GM19240 (cell line): ENCODE results near the gene GNG7.
"Not testable (repeated sequence)": the region's sequence is repeated elsewhere in the genome, so short reads cannot be mapped to it uniquely, and the experiment has no call there.

Experiments used
- DNase-seq: peaks from one replicate; pipeline ENCODE4 v3.0.0; 2011; ENCODE audit warnings: low spot score; ENCODE audit not compliant: insufficient read length

GNG7 gene

DNA sequence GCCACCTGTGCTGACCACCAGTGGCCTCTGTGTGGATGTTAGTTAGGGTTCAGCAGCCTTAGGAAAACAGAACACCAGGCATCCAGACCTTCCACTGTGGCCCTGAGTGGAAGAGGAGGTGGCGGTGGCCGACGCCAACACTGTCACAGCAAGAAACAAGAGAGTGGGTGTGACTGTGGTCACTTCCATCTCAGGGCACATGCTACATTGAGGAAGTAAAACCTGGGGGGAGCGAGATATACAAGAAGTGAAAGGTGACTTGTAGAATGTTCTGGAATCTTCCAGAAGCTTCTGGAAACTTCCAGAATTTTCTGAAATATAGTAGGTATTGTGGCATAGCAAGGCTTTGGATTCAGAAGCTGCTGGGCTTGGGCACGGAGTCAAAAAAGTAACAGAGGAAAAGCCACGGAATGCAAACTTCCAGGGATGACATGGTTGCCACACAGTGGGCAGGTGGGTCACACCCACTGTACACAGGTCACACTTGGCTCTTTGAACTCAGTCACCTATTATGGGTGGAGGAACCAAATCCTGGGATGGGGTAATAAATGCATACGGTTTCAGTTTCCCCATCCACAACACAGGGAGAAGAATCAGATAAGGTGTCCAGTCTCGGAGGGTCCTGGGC, 24.3 kb downstream of the GNG7 start:
- DNase-seq: peak; percentile 70

DNA sequence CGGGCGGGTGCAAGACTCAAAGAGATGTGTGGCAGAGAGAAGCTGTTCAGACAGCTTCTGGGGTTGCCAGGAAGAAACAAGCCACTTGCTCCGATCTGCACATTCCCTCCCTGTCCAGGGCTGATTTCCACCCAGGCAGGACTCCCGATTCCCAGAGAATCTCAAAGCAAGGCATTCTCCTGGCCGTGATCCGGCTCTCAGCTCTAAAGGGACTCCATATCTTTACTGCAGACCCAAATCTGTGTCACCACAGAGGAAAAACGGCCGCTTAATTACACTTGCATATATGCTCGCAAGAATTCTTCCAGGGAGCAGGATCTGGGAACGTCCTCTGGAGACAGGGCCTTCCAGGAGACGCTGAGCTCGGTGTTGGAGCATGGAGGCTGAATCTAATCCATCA, 25.7 kb downstream of the GNG7 start:
- DNase-seq: no peak

DNA sequence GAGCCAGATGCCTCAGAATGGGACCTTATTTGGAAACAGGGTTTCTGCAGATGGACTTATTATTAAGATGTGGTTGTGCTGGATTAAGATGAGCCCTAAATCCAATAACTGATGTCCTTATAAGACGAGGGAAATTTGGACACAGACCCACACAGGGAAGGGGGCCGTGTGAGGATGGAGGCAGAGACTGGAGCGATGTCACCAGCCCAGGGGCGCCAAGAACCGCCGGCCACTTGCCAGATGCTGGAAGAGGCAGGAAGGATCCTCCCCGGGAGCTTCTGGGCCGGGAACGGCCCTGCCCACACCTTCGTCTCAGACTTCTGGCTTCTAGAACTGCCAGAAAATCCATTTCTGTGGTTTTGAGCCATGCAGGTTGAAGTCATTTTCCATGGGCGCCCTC, 26.6 kb downstream of the GNG7 start:
- no peak for DNase-seq

DNA sequence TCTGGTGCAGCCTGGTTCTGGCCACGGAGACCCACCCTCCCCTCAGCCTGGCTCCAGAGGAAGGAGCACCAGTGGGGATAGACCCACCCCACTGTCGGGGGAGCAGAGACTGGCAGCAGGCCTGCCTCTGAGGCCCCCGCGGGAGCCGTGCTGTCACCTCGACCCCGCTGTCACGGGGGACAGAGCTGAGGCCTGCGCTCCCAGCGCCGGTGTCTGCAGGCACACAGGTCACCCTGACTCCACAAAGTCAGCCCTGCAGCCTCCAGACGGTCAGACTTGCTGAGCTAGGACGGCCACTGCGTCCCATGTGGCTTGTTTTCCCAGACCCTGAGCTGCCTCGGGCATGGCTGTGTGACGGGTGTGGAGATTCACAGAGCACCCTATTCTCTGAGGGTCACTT, 32.3 kb downstream of the GNG7 start:
- no peak for DNase-seq

DNA sequence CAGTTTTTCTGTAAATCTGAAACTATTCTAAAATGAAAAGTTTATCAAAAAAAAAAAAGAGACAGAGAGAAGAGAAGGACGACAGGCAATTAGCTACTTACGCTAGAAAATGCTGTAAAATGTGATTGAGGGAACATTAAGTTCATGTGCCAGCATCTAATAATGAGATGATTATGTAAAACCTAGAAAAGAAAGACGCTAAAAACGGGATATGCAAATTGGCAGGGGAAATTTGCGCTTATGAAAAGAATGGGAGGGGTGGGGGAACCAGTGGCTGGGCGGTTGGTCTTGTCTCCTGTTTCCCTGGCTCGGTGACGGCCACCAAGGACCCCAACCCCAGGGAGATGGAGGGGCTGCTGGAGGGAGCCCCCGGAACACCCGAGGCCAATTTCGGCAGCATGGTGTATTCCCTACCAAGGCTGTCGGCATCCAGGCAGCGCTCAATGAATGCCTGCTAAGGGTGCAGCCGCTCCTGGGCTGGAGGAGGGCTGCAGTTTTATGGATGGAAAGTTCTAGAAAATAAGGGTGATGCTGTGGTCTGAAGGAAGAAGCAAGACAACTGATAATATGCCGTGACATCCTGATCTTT, 34.2 kb downstream of the GNG7 start:
- peak; percentile 50 for DNase-seq

DNA sequence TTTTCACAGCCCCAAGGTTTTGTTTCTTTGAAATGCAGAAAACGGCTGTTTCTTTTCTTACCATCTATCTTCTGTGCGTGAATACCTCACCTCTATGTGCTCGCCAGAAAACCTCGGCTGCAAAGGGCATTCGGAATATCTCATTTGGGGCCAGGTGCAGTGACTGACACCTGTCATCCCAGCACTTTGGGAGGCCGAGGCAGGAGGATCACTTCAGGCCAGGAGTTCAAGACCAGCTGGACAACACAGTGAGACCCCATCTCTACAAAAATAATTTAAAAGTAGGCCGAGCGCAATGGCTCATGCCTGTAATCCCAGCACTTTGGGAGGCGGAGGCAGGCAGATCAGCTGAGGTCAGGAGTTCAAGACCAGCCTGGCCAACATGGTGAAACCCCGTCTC, 35.1 kb downstream of the GNG7 start:
- not testable (repeated sequence) for DNase-seq

DNA sequence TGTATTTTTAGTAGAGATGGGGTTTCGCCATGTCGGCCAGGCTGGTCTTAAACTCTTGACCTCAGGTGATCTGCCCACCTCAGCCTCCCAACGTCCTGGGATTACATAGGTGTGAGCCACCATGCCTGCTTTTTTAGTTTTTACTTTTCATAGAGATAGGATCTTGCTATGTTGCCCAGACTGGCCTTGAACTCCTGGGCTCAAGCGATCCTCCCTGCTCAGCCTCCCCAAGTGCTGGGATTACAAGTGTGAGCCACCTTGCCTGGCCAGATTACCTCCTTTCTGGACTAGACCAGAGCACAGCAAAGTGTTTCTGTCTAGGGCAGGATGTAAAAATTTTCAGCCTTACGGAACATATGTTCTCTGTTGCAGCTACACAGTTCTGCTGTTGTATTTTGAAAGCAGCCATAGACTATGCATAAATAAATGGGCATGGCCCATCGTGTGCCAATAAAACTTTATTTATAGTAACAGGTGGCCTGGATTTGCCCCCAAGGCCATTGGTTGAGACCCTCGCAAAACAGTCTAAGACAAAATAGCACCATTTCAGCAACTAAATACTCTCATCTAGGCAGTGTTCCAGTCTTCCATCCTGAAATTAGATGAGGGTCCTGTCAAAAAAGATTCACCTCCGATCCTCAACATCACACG, 36.0 kb downstream of the GNG7 start:
- no peak for DNase-seq

DNA sequence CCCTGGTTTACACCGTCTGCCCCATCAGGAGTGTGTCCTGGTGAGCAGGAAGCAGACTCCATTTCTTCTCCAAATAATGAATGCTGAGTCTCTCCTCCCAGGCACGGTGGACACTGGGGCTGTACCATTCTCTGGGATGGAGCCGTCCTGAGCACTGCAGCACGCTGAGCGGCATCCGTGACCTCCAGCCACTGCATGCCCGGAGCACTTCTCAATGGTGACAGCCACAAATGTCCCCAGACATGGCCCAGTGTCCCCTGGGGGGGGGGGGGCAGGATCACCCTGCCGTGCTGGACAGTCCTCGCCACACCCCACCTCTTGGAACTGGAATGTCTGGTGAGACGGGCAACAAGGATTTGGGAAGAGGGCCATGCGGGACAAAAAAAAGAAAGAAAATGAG, 37.4 kb downstream of the GNG7 start:
- no peak for DNase-seq

DNA sequence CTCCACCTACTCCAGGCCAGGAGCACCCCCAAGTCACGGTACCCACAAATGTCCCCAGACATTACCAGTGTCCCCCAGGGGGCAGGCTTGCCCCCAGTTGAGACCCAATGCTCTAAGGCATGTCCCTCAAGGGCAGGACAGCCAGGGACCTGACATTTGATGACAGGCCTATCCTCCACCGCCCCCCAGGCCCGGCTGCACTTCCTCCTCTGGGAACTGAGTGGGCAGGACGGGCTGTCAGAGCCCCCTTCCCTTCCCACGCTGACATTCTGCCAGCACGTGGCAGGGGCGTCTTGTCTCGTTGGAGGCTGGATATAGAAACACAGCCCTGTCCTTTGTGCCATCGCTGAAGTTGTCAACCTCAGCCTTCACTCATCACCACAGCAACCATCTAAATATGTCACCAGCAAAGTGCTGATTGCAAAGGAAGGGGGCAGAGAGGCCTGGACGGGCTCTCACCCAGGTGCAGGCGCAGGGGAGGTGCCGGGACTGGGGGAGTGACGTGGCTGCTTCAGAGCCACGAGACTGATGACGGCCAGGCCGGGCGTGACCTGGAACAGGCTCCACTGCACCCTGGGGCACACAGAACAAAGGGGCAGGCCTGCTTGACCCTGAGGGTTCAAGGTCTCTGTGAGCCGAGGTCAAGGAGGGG, 38.4 kb downstream of the GNG7 start:
- peak; percentile 70 for DNase-seq

DNA sequence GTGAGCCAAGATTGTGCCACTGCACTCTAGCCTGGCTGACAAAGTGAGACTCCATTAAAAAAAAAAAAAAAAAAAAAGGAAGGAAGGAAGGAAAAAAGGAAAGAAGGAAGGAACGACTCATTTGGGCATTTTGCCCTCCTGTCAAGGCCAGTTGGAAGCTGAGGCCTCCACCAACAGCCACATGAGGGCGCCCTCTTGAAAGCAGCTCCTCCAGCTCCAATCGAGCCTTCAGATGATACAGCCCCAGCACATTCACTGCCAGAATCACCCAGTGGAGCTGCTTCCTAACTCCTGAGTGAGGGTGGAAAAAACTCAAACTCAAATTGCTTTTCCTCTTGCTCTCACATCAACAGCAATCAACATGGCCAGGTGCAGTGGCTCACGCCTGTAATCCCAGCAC, 40.9 kb downstream of the GNG7 start:
- no peak for DNase-seq

DNA sequence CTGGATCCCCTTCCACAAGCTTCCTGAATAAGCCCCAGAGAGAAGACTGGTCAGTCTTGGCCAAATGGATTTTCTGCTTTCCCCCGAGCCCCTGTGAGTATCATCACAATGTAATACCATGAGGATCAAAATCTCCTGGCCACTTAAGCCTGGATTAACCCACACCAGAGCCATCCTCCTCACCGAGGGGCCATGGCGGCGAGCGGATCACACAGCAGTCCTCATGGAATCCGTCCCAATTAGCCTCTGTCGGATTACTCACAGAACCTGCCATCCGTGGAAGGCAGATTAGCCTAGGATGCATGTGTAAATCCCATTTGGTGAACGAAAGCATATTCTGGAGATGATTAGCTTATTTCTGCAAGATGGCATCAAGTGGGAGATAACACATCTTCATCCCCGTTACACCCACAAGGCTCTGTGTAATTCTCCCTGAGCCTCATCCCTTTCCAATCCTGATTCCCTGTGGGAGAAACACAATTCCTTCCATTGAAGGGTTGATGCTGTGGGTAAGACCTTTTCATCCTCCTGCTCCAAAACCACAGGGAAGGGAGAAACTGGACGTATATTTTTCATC, 42.5 kb downstream of the GNG7 start:
- DNase-seq: no peak

DNA sequence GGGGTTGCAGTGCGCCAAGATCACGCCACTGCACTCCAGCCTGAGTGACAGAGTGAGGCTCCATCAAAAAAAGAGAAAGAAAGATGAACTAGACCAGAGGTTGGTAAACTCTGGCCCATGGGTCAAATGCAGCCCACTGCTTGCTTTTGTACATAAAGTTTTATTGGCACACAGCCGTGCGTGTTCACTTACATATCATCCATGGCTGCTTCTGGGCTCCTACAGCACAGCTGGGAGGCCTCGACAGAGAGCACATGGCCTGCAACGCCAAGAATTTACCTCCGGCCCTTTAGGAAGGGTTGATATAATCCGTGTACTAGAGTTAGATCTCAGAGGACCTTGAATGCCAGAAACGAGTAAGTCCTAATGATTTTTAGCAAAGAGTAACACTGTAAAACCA, 46.0 kb downstream of the GNG7 start:
- no peak for DNase-seq

DNA sequence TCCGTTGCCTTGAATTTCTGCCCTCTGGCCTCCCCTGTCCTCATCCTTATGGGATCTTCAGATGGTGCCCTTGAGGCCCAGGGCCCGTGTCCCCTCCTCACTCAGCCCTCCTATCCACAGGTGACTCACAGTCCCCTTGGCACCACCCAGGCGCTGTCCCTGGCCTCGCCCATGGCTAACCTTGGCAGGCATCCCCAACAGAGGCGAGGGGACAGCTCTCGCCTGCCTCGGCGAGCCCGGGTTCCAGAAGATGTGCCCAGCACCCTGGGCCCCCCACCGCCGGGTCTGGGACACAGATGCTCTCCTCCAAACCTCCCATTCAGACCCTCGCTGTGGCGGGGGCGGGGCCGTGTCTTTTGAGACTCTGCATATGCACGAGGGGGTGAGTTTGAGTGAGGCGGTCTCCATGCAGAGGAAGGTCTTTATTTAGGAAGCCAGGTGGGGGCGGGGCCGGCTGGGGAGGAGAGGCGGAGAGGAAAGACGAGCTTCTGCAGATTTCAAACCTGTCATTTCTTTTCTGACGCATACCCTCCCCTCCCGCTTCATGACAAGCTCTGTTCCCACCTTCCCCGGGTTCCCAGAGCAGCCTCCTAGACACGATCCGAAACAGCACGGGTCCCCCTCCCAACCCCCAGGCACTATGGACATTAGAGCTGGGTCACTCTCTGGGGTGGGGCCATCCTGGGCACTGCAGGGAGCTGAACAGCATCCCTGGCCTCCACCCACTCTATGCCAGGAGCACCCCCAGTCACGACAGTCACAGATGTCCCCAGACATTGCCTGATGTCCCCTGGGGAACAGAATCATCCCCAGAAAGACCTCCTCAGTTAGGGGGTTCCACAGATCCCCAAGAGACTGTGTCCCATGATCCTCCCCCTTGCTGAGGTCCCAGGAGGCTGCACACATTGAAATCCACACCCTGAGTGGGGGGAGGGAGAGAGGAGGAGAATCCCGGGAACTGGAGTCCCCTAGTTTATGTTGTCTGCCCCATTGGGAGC, 48.5 kb downstream of the GNG7 start:
- no peak for DNase-seq

DNA sequence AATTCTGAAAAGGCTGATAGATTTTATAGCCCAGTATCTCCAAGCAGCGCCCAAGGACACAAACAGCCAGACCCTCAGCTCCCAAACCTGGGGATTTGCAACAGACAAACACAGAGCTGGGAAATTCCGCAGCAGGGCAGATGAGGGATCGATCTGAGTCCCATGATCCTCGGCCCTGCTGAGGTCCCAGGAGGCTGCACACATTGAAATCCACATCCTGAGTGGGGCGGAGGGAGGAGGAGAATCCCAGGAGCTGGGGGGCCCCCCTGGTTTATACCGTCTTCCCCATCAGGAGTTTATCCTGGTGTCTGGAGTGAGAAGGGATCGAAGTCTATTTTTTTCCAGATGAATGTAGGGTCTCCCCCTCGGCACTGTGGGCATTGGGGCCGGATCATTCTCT, 49.3 kb downstream of the GNG7 start:
- no peak for DNase-seq

DNA sequence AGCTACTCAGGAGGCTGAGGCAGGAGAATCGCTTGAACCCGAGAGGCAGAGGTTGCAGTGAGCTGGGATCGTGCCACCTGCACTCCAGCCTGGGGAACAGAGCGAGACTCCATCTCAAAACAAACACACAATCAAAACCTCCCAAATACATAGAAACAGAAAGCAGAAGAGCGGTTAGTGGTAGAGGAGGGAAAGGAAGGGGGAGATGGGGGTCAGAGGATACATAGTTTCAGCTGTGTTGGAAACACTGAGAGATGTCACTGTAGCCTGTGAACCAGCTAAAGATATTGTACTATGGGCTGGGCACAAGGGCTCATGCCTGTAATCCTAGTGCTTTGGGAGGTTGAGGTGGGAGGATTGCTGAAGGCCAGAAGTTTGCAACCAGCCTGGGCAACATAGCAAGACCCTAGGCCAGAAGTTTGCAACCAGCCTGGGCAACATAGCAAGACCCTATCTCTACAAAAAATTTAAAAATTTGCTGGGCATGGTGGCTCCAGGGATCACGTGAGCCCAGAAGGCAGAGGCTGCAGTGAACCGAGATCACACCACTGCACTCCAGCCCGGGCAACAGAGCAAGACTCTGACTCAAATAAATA, 49.9 kb downstream of the GNG7 start:
- no peak for DNase-seq

DNA sequence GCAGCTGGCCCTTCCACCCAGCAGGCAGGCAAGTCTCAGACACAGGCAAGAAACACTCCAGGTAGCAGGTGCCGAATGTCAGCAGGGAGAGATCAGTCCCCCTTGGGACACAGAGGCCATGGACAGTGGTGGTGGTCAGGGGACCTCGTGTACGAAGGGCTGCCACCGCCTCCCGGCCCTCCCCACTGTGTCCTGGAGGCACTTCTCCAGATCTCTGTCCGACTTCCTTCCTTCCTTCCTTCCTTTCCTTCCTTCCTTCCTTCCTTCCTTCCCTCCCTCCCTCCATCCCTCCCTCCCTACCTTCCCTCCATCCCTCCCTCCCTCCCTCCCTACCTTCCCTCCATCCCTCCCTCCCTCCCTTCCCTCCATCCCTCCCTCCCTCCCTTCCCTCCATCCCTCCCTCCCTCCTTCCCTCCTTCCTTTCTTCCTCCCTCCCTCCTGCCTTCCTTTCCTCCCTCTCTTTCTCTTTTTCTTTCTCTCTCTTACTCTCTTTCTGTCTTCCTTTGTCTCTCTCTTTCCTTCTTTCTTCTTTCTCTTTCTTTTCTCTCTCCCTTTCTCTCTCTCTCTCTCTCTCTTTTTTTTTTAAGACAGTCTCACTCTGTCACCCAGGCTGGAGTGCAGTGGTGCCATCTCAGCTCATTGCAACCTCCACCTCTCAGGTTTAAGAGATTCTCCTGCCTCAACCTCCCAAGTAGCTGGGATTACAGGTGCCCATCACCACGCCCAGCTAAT, 51.3 kb downstream of the GNG7 start:
- not testable (repeated sequence) for DNase-seq

DNA sequence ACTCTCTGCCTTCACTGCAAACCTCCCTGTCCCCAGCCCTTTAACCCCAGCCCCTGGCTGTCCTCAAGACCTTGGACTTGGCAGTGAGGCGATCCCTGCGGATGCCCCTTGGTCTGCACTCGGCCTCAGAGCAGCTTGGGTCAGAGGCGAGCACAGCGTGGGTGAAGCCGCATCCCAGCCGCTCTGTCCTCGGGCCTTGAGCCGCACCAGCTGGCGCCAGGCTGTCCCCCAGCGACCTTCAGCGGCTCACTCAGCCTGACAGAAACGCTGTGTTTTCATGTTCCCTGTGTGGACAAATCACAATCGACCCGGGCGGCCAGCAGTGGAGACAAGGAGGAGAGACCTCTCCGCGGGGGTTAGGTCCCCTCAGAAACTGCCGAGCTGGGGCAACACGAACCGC, 52.0 kb downstream of the GNG7 start:
- DNase-seq: no peak

DNA sequence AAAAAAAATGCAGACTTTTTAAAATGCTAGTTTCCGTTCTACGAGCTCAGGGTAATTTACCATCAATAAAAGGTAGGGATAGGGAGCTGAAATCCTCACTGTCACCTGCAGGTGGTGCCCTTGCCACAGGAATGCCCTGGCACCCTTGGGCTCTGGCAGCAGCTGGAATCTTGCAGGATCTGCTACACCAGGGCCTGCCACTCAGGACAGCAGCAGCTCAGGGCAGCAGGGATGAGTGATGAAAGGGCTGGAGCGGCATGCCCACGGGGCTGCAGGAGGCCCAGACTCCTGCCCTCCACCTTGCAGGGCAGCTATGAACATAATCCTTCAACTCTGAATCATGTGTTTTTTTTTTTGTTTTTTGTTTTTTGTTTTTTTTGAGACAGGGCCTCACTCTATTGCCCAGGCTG, 54.0 kb downstream of the GNG7 start:
- peak; percentile 80 for DNase-seq

DNA sequence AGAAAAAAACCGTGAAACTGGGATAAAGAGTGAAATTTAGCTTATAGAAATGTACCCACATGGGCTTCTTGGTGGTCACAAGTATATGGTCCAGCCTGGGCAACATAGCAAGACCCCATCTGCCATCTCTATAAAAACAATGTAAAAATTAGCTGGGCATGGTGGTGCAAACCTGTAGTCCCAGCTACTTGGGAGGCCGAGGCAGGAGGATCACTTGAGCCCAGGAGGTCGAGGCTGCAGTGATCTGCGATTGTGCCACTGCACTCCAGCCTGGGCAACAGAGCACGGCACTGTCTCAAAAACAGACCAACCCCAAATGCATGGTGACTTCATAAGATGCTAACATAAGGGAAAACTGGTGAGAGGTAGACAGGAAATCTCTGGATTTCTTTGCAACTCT, 54.4 kb downstream of the GNG7 start:
- no peak for DNase-seq
